ENCODE data around the gene DLGAP1. TPM values are rescaled to one million over a fixed set of nuclear protein-coding genes. Genes with fewer than 3 reads are reported as not detected.
"Not testable (repeated sequence)": the region's sequence is repeated elsewhere in the genome, so short reads cannot be mapped to it uniquely, and the experiment has no call there.

Gene DLGAP1
- total RNA-seq, 4 donors from 2014 or later, result 2.0 to 4.7 (median 2.1) TPM; not detected in 1

- DNase-seq (ENCODE audit: low spot score in 2 of 2), result no peak
- 11% methylated on average over 7 of the region's 7 CpGs for WGBS
- no peaks in the 10 kb centered on the region for H3K27me3 ChIP-seq
Measured at GRCh38 chr18:3703732-3704176, 751.4 kb downstream of the DLGAP1 start.

GRCh38 chr18:3699707-3700567 lies 755.2 kb downstream of the DLGAP1 start:
- H3K36me3 ChIP-seq; H3K27me3 ChIP-seq; H3K4me1 ChIP-seq; H3K9me3 ChIP-seq; H3K4me3 ChIP-seq; DNase-seq (ENCODE audit: low spot score in 2 of 2): not testable (repeated sequence)
- H3K27ac ChIP-seq, result peak overlapping the region; percentile 31
- WGBS, result 82% methylated on average over 6 of the region's 16 CpGs

More at GRCh38 chr18:3703732-3704176, 751.4 kb downstream of the DLGAP1 start:
- no peak overlapping the region for H3K27ac ChIP-seq
- H3K36me3 ChIP-seq, result no peaks in the 10 kb centered on the region
- no peak for TF ChIP-seq EP300 (IDR thresholded peaks at IDR 0.05)
- TF ChIP-seq POLR2A (IDR thresholded peaks at IDR 0.05), result no peak
- no peak for TF ChIP-seq POLR2AphosphoS5 (IDR thresholded peaks at IDR 0.05)
- TF ChIP-seq CTCF (IDR thresholded peaks at IDR 0.05), result peak; percentile 23 to 55
- H3K4me1 ChIP-seq, result peaks cover 4% of the 10 kb centered on the region
- no peak overlapping the region for H3K4me3 ChIP-seq
- no peaks in the 10 kb centered on the region for H3K9me3 ChIP-seq

- DNase-seq (ENCODE audit: low spot score in 2 of 2); H3K4me3 ChIP-seq; H3K36me3 ChIP-seq; H3K27ac ChIP-seq; H3K9me3 ChIP-seq; H3K27me3 ChIP-seq; H3K4me1 ChIP-seq: not testable (repeated sequence)
- WGBS, result 77% methylated on average over 5 of the region's 5 CpGs
Measured at GRCh38 chr18:3694030-3694778, 760.9 kb downstream of the DLGAP1 start.

- no peak for DNase-seq (ENCODE audit: low spot score in 2 of 2)
- TF ChIP-seq POLR2A (IDR thresholded peaks at IDR 0.05) (no peak), EP300 (IDR thresholded peaks at IDR 0.05) (no peak), POLR2AphosphoS5 (IDR thresholded peaks at IDR 0.05) (no peak), CTCF (IDR thresholded peaks at IDR 0.05) (no peak)
- WGBS, result 24% methylated on average over 2 of the region's 2 CpGs
Measured at GRCh38 chr18:3693410-3693809, 761.7 kb downstream of the DLGAP1 start.

GRCh38 chr18:3692691-3693090 lies 762.4 kb downstream of the DLGAP1 start:
- no peak overlapping the region for H3K4me3 ChIP-seq
- TF ChIP-seq POLR2A (IDR thresholded peaks at IDR 0.05), result no peak
- no peak for TF ChIP-seq EP300 (IDR thresholded peaks at IDR 0.05)
- TF ChIP-seq POLR2AphosphoS5 (IDR thresholded peaks at IDR 0.05), result no peak
- TF ChIP-seq CTCF (IDR thresholded peaks at IDR 0.05), result no peak
- H3K27me3 ChIP-seq, result no peaks in the 10 kb centered on the region
- H3K9me3 ChIP-seq, result no peaks in the 10 kb centered on the region
- H3K36me3 ChIP-seq, result no peaks in the 10 kb centered on the region
- H3K4me1 ChIP-seq, result no peaks in the 10 kb centered on the region
- 83% methylated on average over 2 of the region's 2 CpGs for WGBS
- H3K27ac ChIP-seq, result no peak overlapping the region
- no peak for DNase-seq (ENCODE audit: low spot score in 2 of 2)

More at GRCh38 chr18:3693410-3693809, 761.7 kb downstream of the DLGAP1 start:
- Histone ChIP-seq H3K4me3 (no peak overlapping the region), H3K4me1 (no peaks in the 10 kb centered on the region), H3K9me3 (no peaks in the 10 kb centered on the region), H3K27me3 (no peaks in the 10 kb centered on the region), H3K36me3 (no peaks in the 10 kb centered on the region), H3K27ac (no peak overlapping the region)

GRCh38 chr18:3692113-3692621 lies 762.9 kb downstream of the DLGAP1 start:
- no peak overlapping the region for H3K4me3 ChIP-seq
- H3K36me3 ChIP-seq, result no peaks in the 10 kb centered on the region
- H3K27me3 ChIP-seq, result no peaks in the 10 kb centered on the region
- H3K4me1 ChIP-seq, result no peaks in the 10 kb centered on the region
- DNase-seq (ENCODE audit: low spot score in 2 of 2), result no peak
- H3K27ac ChIP-seq, result no peak overlapping the region
- TF ChIP-seq POLR2A (IDR thresholded peaks at IDR 0.05), result no peak
- no peak for TF ChIP-seq EP300 (IDR thresholded peaks at IDR 0.05)
- no peak for TF ChIP-seq CTCF (IDR thresholded peaks at IDR 0.05)
- TF ChIP-seq POLR2AphosphoS5 (IDR thresholded peaks at IDR 0.05), result no peak
- whole genome bisulfite sequencing, result 89% methylated on average over 2 of the region's 2 CpGs
- H3K9me3 ChIP-seq, result no peaks in the 10 kb centered on the region
